Astrocyte (in vitro differentiated cells and primary cell): ENCODE measurements around the gene FIGN. TPM values are rescaled to one million over a fixed set of nuclear protein-coding genes. Genes with fewer than 3 reads are reported as not detected.

Experiments used
- DNase-seq: peaks from one replicate; pipeline ENCODE4 v3.0.0-alpha.2; 2010; ENCODE audit warnings: low read depth
- FAIRE-seq: peaks from 2 replicates; lab custom pipeline; 2011; peaks lifted over from hg19 to GRCh38; lab: Jason Lieb, UNC
- H2AFZ ChIP-seq: 2 replicates; pipeline ENCODE4 v1.6.0; 2012; ENCODE audit warnings: low read depth, low read length, inconsistent platforms
- H3K27ac ChIP-seq: 2 replicates; pipeline ENCODE4 v1.5.1; 2011; ENCODE audit warnings: low read depth, low read length, inconsistent platforms
- H3K27me3 ChIP-seq: 2 replicates; pipeline ENCODE4 v1.6.0; 2011; ENCODE audit warnings: low read length, inconsistent platforms; ENCODE audit not compliant: insufficient read depth
- H3K36me3 ChIP-seq: 2 replicates; pipeline ENCODE4 v1.5.1; 2011; ENCODE audit warnings: low read length, inconsistent platforms; ENCODE audit not compliant: insufficient read depth
- H3K4me1 ChIP-seq: 2 replicates; pipeline ENCODE4 v1.5.1; 2011; ENCODE audit warnings: low read length, inconsistent platforms; ENCODE audit not compliant: insufficient read depth
- H3K4me2 ChIP-seq: 2 replicates; pipeline ENCODE4 v1.6.0; 2012; ENCODE audit warnings: low read length, inconsistent platforms
- H3K4me3 ChIP-seq: 2 replicates; pipeline ENCODE4 v1.5.1; 2011; ENCODE audit warnings: low read depth, mild to moderate bottlenecking, low read length, inconsistent platforms; ENCODE audit not compliant: insufficient read depth
- H3K79me2 ChIP-seq: 2 replicates; pipeline ENCODE4 v1.6.0; 2012; ENCODE audit warnings: mild to moderate bottlenecking, low read length, inconsistent platforms; ENCODE audit not compliant: insufficient read depth
- H3K9ac ChIP-seq: 2 replicates; pipeline ENCODE4 v1.6.0; 2012; ENCODE audit warnings: mild to moderate bottlenecking, low read length, inconsistent platforms
- H3K9me3 ChIP-seq: 2 replicates; pipeline ENCODE4 v1.5.1; 2012; ENCODE audit warnings: low read depth, mild to moderate bottlenecking, low read length, inconsistent platforms; ENCODE audit not compliant: insufficient read depth
- H4K20me1 ChIP-seq: 2 replicates; pipeline ENCODE4 v1.6.0; 2012; ENCODE audit warnings: low read length, inconsistent platforms; ENCODE audit not compliant: insufficient read depth
- H3K27ac Mint-ChIP-seq: one replicate; pipeline ENCODE4 v1.8.0; 2021; ENCODE audit warnings: mild to moderate bottlenecking, mixed read lengths; ENCODE audit not compliant: unreplicated experiment
- H3K27me3 Mint-ChIP-seq: one replicate; pipeline ENCODE4 v1.8.0; 2021; ENCODE audit warnings: low read depth, mixed read lengths; ENCODE audit not compliant: unreplicated experiment
- H3K36me3 Mint-ChIP-seq: one replicate; pipeline ENCODE4 v1.8.0; 2021; ENCODE audit warnings: low read depth, mixed read lengths; ENCODE audit not compliant: unreplicated experiment
- H3K4me1 Mint-ChIP-seq: one replicate; pipeline ENCODE4 v1.8.0; 2021; ENCODE audit warnings: low read depth, mixed read lengths; ENCODE audit not compliant: unreplicated experiment
- H3K4me3 Mint-ChIP-seq: one replicate; pipeline ENCODE4 v1.8.0; 2021; ENCODE audit warnings: mild to moderate bottlenecking, moderate library complexity, mixed read lengths; ENCODE audit not compliant: unreplicated experiment
- H3K9me3 Mint-ChIP-seq: one replicate; pipeline ENCODE4 v1.8.0; 2021; ENCODE audit warnings: mild to moderate bottlenecking, mixed read lengths; ENCODE audit not compliant: unreplicated experiment
- CTCF ChIP-seq: IDR thresholded peaks from 2 replicates; pipeline ENCODE4 v1.5.1; 2011; ENCODE audit warnings: low read depth, mild to moderate bottlenecking, inconsistent platforms, low read length, moderate library complexity; ENCODE audit not compliant: insufficient read depth
- EZH2 ChIP-seq: IDR thresholded peaks from 2 replicates; pipeline ENCODE4 v1.6.1; 2012; ENCODE audit warnings: mild to moderate bottlenecking, low read length, inconsistent platforms; ENCODE audit not compliant: insufficient read depth
- total RNA-seq: library from RNA; stranded (reverse); gene quantifications from 2 replicates; pipeline ENCODE4 v1.2.1, GENCODE V29; 2021

FIGN gene
- total RNA-seq, 1 donor from 2014 or later, result 30.3 TPM

- H3K27me3 Mint-ChIP-seq, result no peaks in the 10 kb centered on the region
- peak overlapping the region; percentile 75 for H3K27ac Mint-ChIP-seq
- H3K79me2 ChIP-seq, result peaks cover 39% of the 10 kb centered on the region
- peak overlapping the region; percentile 90 for H2AFZ ChIP-seq
- H3K36me3 ChIP-seq, result no peaks in the 10 kb centered on the region
- H3K27ac ChIP-seq, result peak overlapping the region; percentile 95
- H3K27me3 ChIP-seq, result no peaks in the 10 kb centered on the region
- peaks cover 7% of the 10 kb centered on the region for H3K4me1 Mint-ChIP-seq
- H3K9me3 Mint-ChIP-seq, result no peaks in the 10 kb centered on the region
- peaks cover 10% of the 10 kb centered on the region for H3K4me1 ChIP-seq
- no peak for DNase-seq
- no peak for FAIRE-seq
- no peaks in the 10 kb centered on the region for H4K20me1 ChIP-seq
- H3K9me3 ChIP-seq, result no peaks in the 10 kb centered on the region
- TF ChIP-seq CTCF, result no peak
- no peak for TF ChIP-seq EZH2
- H3K4me3 Mint-ChIP-seq, result peak overlapping the region; percentile 84
- no peaks in the 10 kb centered on the region for H3K36me3 Mint-ChIP-seq
- peak overlapping the region; percentile 95 for H3K4me3 ChIP-seq
- peak overlapping the region; percentile 93 for H3K4me2 ChIP-seq
- H3K9ac ChIP-seq, result peak overlapping the region; percentile 96
These were observed 803 bp upstream of the FIGN start for GRCh38 chr2:163736433-163737189.

GRCh38 chr2:163734881-163735684 is 725 bp downstream of the FIGN start:
- Histone ChIP-seq H3K79me2 (peaks cover 55% of the 10 kb centered on the region), H3K4me3 (peak overlapping the region; percentile 95), H3K36me3 (no peaks in the 10 kb centered on the region), H3K4me1 (peaks cover 10% of the 10 kb centered on the region), H3K9ac (peak overlapping the region; percentile 96), H4K20me1 (no peaks in the 10 kb centered on the region), H3K4me2 (peak overlapping the region; percentile 93), H2AFZ (peak overlapping the region; percentile 90), H3K27ac (peak overlapping the region; percentile 95), H3K27me3 (no peaks in the 10 kb centered on the region), H3K9me3 (no peaks in the 10 kb centered on the region)
- DNase-seq (no peak), FAIRE-seq (peak; percentile 62)
- H3K4me1 Mint-ChIP-seq, result peaks cover 11% of the 10 kb centered on the region
- peak overlapping the region; percentile 41 for H3K27ac Mint-ChIP-seq
- H3K4me3 Mint-ChIP-seq, result peak overlapping the region; percentile 95
- no peak for TF ChIP-seq CTCF
- no peak for TF ChIP-seq EZH2
- no peaks in the 10 kb centered on the region for H3K9me3 Mint-ChIP-seq
- no peaks in the 10 kb centered on the region for H3K27me3 Mint-ChIP-seq
- H3K36me3 Mint-ChIP-seq, result no peaks in the 10 kb centered on the region
